GM12878 (cell line): ENCODE results near the gene MOK. TPM values are rescaled to one million over a fixed set of nuclear protein-coding genes. Genes with fewer than 3 reads are reported as not detected.

Experiments used
- ATAC-seq: fragments of 200-7000 bp; cut with Tn5 transposase; 3 replicates; pipeline ENCODE4 v1.9.1; 2020; ENCODE audit warnings: mild to moderate bottlenecking, moderate library complexity
- BruUV-seq: library from RNA; stranded (reverse); fragments of 400-500 nt; replicated peaks from 2 replicates; lab custom pipeline; 2021; lab: Mats Ljungman, UMichigan
- CTCF ChIA-PET: fragments of 300-600 bp; sonication (Branson Sonifier 250); formaldehyde crosslinking; extraction: SDS; loops from one replicate; lab custom pipeline; 2021; ENCODE audit warnings: inconsistent platforms; lab: Yijun Ruan, JAX
- POLR2A ChIA-PET: fragments of 350-600 bp; formaldehyde crosslinking; extraction: SDS; loops from one replicate; lab custom pipeline; 2021; ENCODE audit warnings: inconsistent platforms; lab: Charles Lee
- RAD21 ChIA-PET: fragments of 300-600 bp; sonication (Branson Sonifier 250); formaldehyde crosslinking; loops from one replicate; lab custom pipeline; 2023; ENCODE audit warnings: antibody characterized with exemption; ENCODE audit not compliant: unreplicated experiment; lab: Charles Lee
- SMC1A ChIA-PET: fragments of 300-600 bp; sonication (Branson Sonifier 250); formaldehyde crosslinking; loops from one replicate; lab custom pipeline; 2023; ENCODE audit not compliant: unreplicated experiment, uncharacterized antibody; lab: Charles Lee
- DNase-seq: peaks from one replicate; pipeline ENCODE4 v3.0.0-alpha.2; 2011; ENCODE audit warnings: low read depth, low spot score
- FAIRE-seq: peaks from 3 replicates; lab custom pipeline; 2011; peaks lifted over from hg19 to GRCh38; lab: Jason Lieb, UNC
- H2AFZ ChIP-seq: 2 replicates; pipeline ENCODE4 v1.6.0; 2011; ENCODE audit warnings: low read depth, low read length, control low read depth; ENCODE audit not compliant: control insufficient read depth
- H3K27ac ChIP-seq: 2 replicates; pipeline ENCODE4 v1.5.1; 2011; ENCODE audit warnings: control low read depth; ENCODE audit not compliant: control insufficient read depth, insufficient read depth
- H3K27me3 ChIP-seq, 2 experiments: replicated peaks in 1 of 2; 2 replicates each; pipeline versions ENCODE4 v1.6.0 to v1.6.1; 2011; ENCODE audit warnings: low read length in 1 of 2; ENCODE audit not compliant: control insufficient read depth in 2 of 2, insufficient read depth in 2 of 2
- H3K36me3 ChIP-seq, 2 experiments: 2 replicates each; pipeline ENCODE4 v1.5.1; 2011; ENCODE audit warnings: low read length in 1 of 2; ENCODE audit not compliant: control insufficient read depth in 2 of 2, insufficient read depth in 2 of 2
- H3K4me1 ChIP-seq: 2 replicates; pipeline ENCODE4 v1.6.1; 2011; ENCODE audit warnings: mild to moderate bottlenecking, low read length, moderate library complexity, mixed read lengths; ENCODE audit not compliant: control insufficient read depth, insufficient read depth
- H3K4me2 ChIP-seq: 2 replicates; pipeline ENCODE4 v1.6.0; 2011; ENCODE audit warnings: control low read depth; ENCODE audit not compliant: control insufficient read depth, insufficient read depth
- H3K4me3 ChIP-seq: fragments of 200-600 bp; sonication (generic); 2 replicates; pipeline ENCODE4 v1.5.1; 2016
- H3K79me2 ChIP-seq: 2 replicates; pipeline ENCODE4 v1.6.0; 2011; ENCODE audit warnings: low read length; ENCODE audit not compliant: control insufficient read depth, insufficient read depth
- H3K9ac ChIP-seq: 2 replicates; pipeline ENCODE4 v1.8.0; 2011; ENCODE audit warnings: low read length, control low read depth, mixed read lengths; ENCODE audit not compliant: control insufficient read depth, insufficient read depth
- H3K9me3 ChIP-seq: replicated peaks from 3 replicates; pipeline ENCODE4 v1.5.1; 2011; ENCODE audit warnings: mild to moderate bottlenecking, low read length; ENCODE audit not compliant: control insufficient read depth, insufficient read depth
- H4K20me1 ChIP-seq: 2 replicates; pipeline ENCODE4 v1.6.0; 2011; ENCODE audit not compliant: control insufficient read depth, insufficient read depth
- ASH2L ChIP-seq: fragments of 300-600, 200-600 bp; sonication (generic); IDR thresholded peaks from 2 replicates; pipeline ENCODE4 v1.6.1; 2017; ENCODE audit warnings: low read depth, mild to moderate bottlenecking, borderline replicate concordance
- ATF3 ChIP-seq: IDR thresholded peaks from 2 replicates; pipeline ENCODE4 v1.6.1; 2011; ENCODE audit warnings: low read depth, mild to moderate bottlenecking, low read length, moderate library complexity, borderline replicate concordance; ENCODE audit errors: extremely low read depth
- BACH1 ChIP-seq: fragments of 450-650 bp; IDR thresholded peaks from 2 replicates; pipeline ENCODE4 v1.6.1; 2017; ENCODE audit warnings: mild to moderate bottlenecking, borderline replicate concordance
- CHD4 ChIP-seq: fragments of 200-600 bp; sonication (generic); IDR thresholded peaks from 2 replicates; pipeline ENCODE4 v1.6.1; 2016; ENCODE audit warnings: mild to moderate bottlenecking
- E2F8 ChIP-seq: fragments of 450-650 bp; IDR thresholded peaks from 2 replicates; pipeline ENCODE4 v1.6.1; 2018; ENCODE audit warnings: mild to moderate bottlenecking, low read depth, moderate library complexity; ENCODE audit not compliant: partially characterized antibody
- FOXM1 ChIP-seq: IDR thresholded peaks from 2 replicates; pipeline ENCODE4 v1.6.1; 2012; ENCODE audit warnings: low read depth, mild to moderate bottlenecking, inconsistent platforms, low read length, moderate library complexity
- HDAC2 ChIP-seq: fragments of 200-600 bp; sonication (generic); IDR thresholded peaks from 2 replicates; pipeline ENCODE4 v1.6.1; 2017
- NFIC ChIP-seq: IDR thresholded peaks from 2 replicates; pipeline ENCODE4 v1.6.1; 2012; ENCODE audit warnings: low read depth, mild to moderate bottlenecking, inconsistent platforms, low read length, moderate library complexity
- NKRF ChIP-seq: fragments of 450-650 bp; conservative IDR thresholded peaks from 2 replicates; pipeline ENCODE4 v1.6.1; 2017; ENCODE audit warnings: mild to moderate bottlenecking, moderate library complexity
- RUNX3 ChIP-seq: IDR thresholded peaks from 2 replicates; pipeline ENCODE4 v1.6.1; 2012; ENCODE audit warnings: low read length, inconsistent platforms
- SIN3A ChIP-seq: IDR thresholded peaks from 2 replicates; pipeline ENCODE4 v1.6.1; 2012; ENCODE audit warnings: low read depth, low read length, improper control_type of control experiment
- TARDBP ChIP-seq: IDR thresholded peaks from 2 replicates; pipeline ENCODE4 v1.6.1; 2016; ENCODE audit warnings: borderline replicate concordance
- WGBS: methylation state at CpG from one replicate; pipeline ENCODE4 v1.1.6; 2016; ENCODE audit warnings: low lambda C conversion rate; ENCODE audit not compliant: insufficient replicate concordance, insufficient coverage; ENCODE audit errors: missing lambda C conversion rate; 5-methylcytosine and 5-hydroxymethylcytosine counted together
- in situ Hi-C: fragments of 300-500 bp; cut with MboI; formaldehyde crosslinking; loops from 9 replicates; pipeline ENCODE4 v1.14.3; 2018; ENCODE audit warnings: mixed read lengths
- intact Hi-C: fragments of 100-400 bp; cut with micrococcal nuclease; formaldehyde crosslinking; loops from one replicate; pipeline ENCODE4 v1.14.2; 2022; ENCODE audit not compliant: unreplicated experiment
- polyA plus RNA-seq, 11 experiments: library from polyadenylated mRNA; depleted of rRNA in 4 of 11; unstranded in 6 of 11; stranded (reverse) in 5 of 11; fragments of >200 nt; fragmentation: Nextera tagmentation in 4 of 11; fragmentation: Illumina TruSeq in 1 of 11; extraction: Ambion mirVana in 4 of 11; extraction: Trizol in 1 of 11; gene quantifications; 1 replicate in 1 of 11; 2 replicates in 10 of 11; pipeline versions ENCODE4 v1.2.1 to v1.2.3, GENCODE V29; 2011 to 2016; ENCODE audit warnings: inconsistent platforms in 2 of 11, missing spikeins in 2 of 11, low read depth in 1 of 11
- total RNA-seq, 4 experiments: library from RNA; depleted of rRNA in 3 of 4; stranded (reverse); fragments of >200 nt in 3 of 4; fragmentation: Illumina TruSeq in 1 of 4; extraction: Trizol in 1 of 4; gene quantifications; 2 replicates each; pipeline versions ENCODE4 v1.2.1 to v1.2.3, GENCODE V29; 2013 to 2021

The MOK gene
- total and polyA plus RNA-seq, 10 of the 15 experiments (the other 5 are each of a cell fraction or from before 2014, with no cell fraction given): 0.10 to 3.0 (median 1.4) TPM

- Histone ChIP-seq H3K27ac (no peak overlapping the region), H3K36me3 (no peaks in the 10 kb centered on the region), H3K27me3 (no peaks in the 10 kb centered on the region), H3K79me2 (no peaks in the 10 kb centered on the region), H2AFZ (no peak overlapping the region), H4K20me1 (no peaks in the 10 kb centered on the region), H3K9ac (no peak overlapping the region), H3K4me2 (no peak overlapping the region), H3K9me3 (no peaks in the 10 kb centered on the region), H3K4me3 (no peak overlapping the region), H3K4me1 (no peaks in the 10 kb centered on the region)
- in situ Hi-C loops: no loop called here
- intact Hi-C loops: no loop called here
- ChIA-PET POLR2A (no interaction called here), SMC1A (no interaction called here), RAD21 (no interaction called here), CTCF (interaction anchor here (0.8 kb wide), 1 partner anchor 10 kb away, joined by 3 read pairs; no protein-coding TSS in a partner anchor)
- FAIRE-seq: no peak
- TF ChIP-seq ASH2L: no peak
- WGBS: 75% methylated on average over 7 of the region's 7 CpGs
- no peak for ATAC-seq
- no peak for DNase-seq
- BruUV-seq: no TSS peak
Measured at GRCh38 chr14:102275866-102276265, 29.1 kb downstream of the MOK start.

- Histone ChIP-seq H4K20me1 (no peaks in the 10 kb centered on the region), H3K27ac (no peak overlapping the region), H3K9me3 (no peaks in the 10 kb centered on the region), H3K4me2 (peak overlapping the region; percentile 13; the same call in 1 of the 2 replicates), H3K27me3 (no peaks in the 10 kb centered on the region), H3K4me3 (no peak overlapping the region), H3K9ac (no peak overlapping the region), H3K79me2 (no peaks in the 10 kb centered on the region), H3K36me3 (no peaks in the 10 kb centered on the region), H3K4me1 (no peaks in the 10 kb centered on the region), H2AFZ (no peak overlapping the region)
- intact Hi-C loops (no loop called here), in situ Hi-C loops (no loop called here)
- 6% methylated on average over 5 of the region's 5 CpGs for WGBS
- ChIA-PET POLR2A (interaction anchor here (0.6 kb wide), 1 partner anchor 235 kb away, joined by 3 read pairs; no protein-coding TSS in a partner anchor), SMC1A (no interaction called here), CTCF (interaction anchor here (0.7 kb wide), 1 partner anchor 88 kb away, joined by 3 read pairs; no protein-coding TSS in a partner anchor), RAD21 (no interaction called here)
- no TSS peak for BruUV-seq
- DNase-seq (no peak), ATAC-seq (no peak), FAIRE-seq (no peak)
- TF ChIP-seq E2F8: no peak
- TF ChIP-seq BACH1: no peak
- peak; percentile 51; the same call in 1 of the 2 replicates for TF ChIP-seq NFIC
- no peak for TF ChIP-seq ATF3
- TF ChIP-seq CHD4: no peak
- peak; percentile 28; the same call in 1 of the 2 replicates for TF ChIP-seq FOXM1
- peak; percentile 19; the same call in 1 of the 2 replicates for TF ChIP-seq RUNX3
- TF ChIP-seq SIN3A: no peak
- TF ChIP-seq HDAC2: no peak
- TF ChIP-seq NKRF: no peak
- TF ChIP-seq TARDBP: no peak
Measured at GRCh38 chr14:102272392-102272791, 32.6 kb downstream of the MOK start.
